Right atrium auricular region (tissue), 2 donors: ENCODE measurements around the gene ATXN2. TPM values are rescaled to one million over a fixed set of nuclear protein-coding genes. Genes with fewer than 3 reads are reported as not detected.
"Not testable (repeated sequence)": the region's sequence is repeated elsewhere in the genome, so short reads cannot be mapped to it uniquely, and the experiment has no call there.

ENCODE experiments used
- DNase-seq: peaks from one replicate; pipeline ENCODE4 v3.0.0-alpha.2; 2019; ENCODE audit warnings: low spot score
- H3K27ac ChIP-seq, 2 donors: fragments of 200-600 bp; sonication (generic); 1 replicate in 1 of 2; 2 replicates in 1 of 2; pipeline ENCODE4 v1.5.1; 2016 to 2019
- H3K27me3 ChIP-seq, 2 donors: fragments of 200-600 bp; sonication (generic); one replicate each; pipeline versions ENCODE4 v1.5.1 to v1.6.0; 2017 to 2019
- H3K36me3 ChIP-seq: fragments of 200-600 bp; sonication (generic); one replicate; pipeline ENCODE4 v1.5.1; 2016
- H3K4me1 ChIP-seq, 2 donors: fragments of 200-600 bp; sonication (generic); one replicate each; pipeline versions ENCODE4 v1.5.1 to v1.6.0; 2017 to 2019
- H3K4me3 ChIP-seq, 2 donors: fragments of 200-600 bp; sonication (generic); 1 replicate in 1 of 2; 2 replicates in 1 of 2; pipeline ENCODE4 v1.5.1; 2017 to 2019; ENCODE audit warnings: mild to moderate bottlenecking in 1 of 2, moderate library complexity in 1 of 2
- H3K9me3 ChIP-seq, 2 donors: fragments of 200-600 bp; sonication (generic); one replicate each; pipeline ENCODE4 v1.5.1; 2019
- total RNA-seq, 2 donors: library from RNA; depleted of rRNA; stranded (reverse); fragments of >200 nt; gene quantifications; one replicate each; pipeline ENCODE4 v1.1.0, GENCODE V29; 2016
- TF ChIP-seq, protein P1 (sequence below), 2 donors: fragments of 200-600 bp; sonication (generic); IDR thresholded peaks; one replicate each; pipeline ENCODE4 v1.5.1; 2019; ENCODE audit warnings: antibody characterized with exemption in 2 of 2

Gene ATXN2
- total RNA-seq, 2 donors from 2014 or later, result 33.4 to 36.6 TPM

DNA sequence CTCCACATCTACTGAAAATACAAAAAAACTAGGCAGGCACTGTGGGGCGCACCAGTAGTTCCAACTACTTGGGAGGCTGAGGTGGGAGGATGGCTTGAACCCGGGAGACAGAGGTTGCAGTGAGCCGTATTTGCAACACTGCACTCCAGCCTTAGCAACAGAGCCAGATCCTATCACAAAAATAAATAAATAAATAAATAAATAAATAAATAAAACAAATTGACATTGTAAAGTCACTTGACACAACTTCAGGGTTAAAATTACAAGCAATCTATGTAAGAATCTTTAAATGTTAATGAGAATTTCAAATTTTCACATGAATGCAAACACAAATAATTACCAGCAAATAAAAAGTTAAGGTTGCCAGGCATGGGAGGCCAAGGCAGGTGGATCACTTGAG is 11.1 kb downstream of the ATXN2 start:
- Histone ChIP-seq H3K4me1 (no peaks in the 10 kb centered on the region), H3K9me3 (no peaks in the 10 kb centered on the region), H3K27me3 (no peaks in the 10 kb centered on the region), H3K36me3 (no peaks in the 10 kb centered on the region), H3K27ac (no peak overlapping the region), H3K4me3 (no peak overlapping the region)
- TF ChIP-seq, protein P1, sequence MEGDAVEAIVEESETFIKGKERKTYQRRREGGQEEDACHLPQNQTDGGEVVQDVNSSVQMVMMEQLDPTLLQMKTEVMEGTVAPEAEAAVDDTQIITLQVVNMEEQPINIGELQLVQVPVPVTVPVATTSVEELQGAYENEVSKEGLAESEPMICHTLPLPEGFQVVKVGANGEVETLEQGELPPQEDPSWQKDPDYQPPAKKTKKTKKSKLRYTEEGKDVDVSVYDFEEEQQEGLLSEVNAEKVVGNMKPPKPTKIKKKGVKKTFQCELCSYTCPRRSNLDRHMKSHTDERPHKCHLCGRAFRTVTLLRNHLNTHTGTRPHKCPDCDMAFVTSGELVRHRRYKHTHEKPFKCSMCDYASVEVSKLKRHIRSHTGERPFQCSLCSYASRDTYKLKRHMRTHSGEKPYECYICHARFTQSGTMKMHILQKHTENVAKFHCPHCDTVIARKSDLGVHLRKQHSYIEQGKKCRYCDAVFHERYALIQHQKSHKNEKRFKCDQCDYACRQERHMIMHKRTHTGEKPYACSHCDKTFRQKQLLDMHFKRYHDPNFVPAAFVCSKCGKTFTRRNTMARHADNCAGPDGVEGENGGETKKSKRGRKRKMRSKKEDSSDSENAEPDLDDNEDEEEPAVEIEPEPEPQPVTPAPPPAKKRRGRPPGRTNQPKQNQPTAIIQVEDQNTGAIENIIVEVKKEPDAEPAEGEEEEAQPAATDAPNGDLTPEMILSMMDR (IDR thresholded peaks at IDR 0.05), result no peak
- DNase-seq, result no peak

DNA sequence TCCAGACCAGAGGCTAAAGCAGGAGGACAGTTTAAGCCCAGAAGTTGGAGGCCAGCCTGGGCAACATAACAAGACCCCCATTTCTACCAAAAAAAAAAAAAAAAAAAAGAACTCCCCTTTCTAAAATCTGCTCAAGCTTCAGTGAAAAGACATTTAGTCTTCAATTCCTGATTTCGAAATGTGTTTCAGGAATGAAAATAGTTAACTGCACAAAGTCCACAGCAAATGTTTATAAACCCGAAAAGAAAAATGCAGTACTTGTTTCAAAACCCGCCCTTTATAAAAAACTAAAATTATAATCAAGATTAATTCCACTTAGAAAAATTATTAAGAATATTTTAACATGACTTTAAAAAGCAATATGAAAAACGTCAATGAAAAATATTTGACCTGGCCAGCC is 12.1 kb downstream of the ATXN2 start:
- no peaks in the 10 kb centered on the region for H3K36me3 ChIP-seq
- no peaks in the 10 kb centered on the region for H3K9me3 ChIP-seq
- H3K4me3 ChIP-seq, result no peak overlapping the region
- no peak for DNase-seq
- TF ChIP-seq, protein P1 (IDR thresholded peaks at IDR 0.05), result no peak
- no peak overlapping the region for H3K27ac ChIP-seq
- H3K4me1 ChIP-seq, result no peaks in the 10 kb centered on the region
- no peaks in the 10 kb centered on the region for H3K27me3 ChIP-seq

DNA sequence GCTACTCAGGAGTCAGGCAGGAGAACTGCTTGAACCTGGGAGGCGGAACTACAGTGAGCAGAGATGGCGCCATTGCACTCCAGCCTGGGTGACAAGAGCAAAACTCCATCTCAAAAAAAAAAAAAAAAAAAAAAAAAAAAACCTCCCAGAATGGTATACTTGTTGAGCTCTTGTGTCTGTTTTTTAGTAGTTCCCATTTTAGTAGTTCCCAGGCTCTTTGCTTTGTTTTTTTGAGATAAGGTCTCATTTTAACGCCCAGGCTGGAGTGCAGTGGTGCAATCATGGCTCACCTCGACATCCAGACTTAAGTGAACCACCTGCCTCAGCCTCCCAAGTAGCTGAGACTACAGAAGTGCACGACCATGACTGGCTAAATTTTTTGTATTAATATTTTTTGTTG is 13.4 kb downstream of the ATXN2 start:
- Histone ChIP-seq H3K4me3 (no peak overlapping the region), H3K4me1 (no peaks in the 10 kb centered on the region)

DNA sequence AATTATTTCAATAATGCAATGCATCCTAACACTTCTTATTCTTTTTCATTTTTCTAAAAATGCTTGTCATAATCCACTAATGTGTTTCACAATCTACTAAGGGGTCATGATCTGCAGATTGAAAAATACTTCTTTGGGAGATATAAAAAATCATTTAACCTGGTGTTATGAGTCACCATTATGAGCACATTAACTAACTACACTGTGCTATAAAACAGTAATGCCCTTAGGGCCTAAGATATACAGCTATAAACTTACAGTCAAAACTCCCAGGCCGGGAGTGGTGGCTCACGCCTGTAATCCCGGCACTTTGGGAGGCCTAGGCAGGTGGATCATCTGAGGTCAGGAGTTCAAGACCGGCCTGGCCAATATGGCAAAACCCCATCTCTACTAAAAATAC is 14.2 kb downstream of the ATXN2 start:
- no peak for DNase-seq
- TF ChIP-seq, protein P1 (IDR thresholded peaks at IDR 0.05), result no peak
- no peak overlapping the region for H3K27ac ChIP-seq
- H3K27me3 ChIP-seq, result no peaks in the 10 kb centered on the region
- H3K4me1 ChIP-seq, result no peaks in the 10 kb centered on the region
- H3K4me3 ChIP-seq, result no peak overlapping the region
- H3K36me3 ChIP-seq, result no peaks in the 10 kb centered on the region
- no peaks in the 10 kb centered on the region for H3K9me3 ChIP-seq

More for the DNA sequence above, 13.4 kb downstream of the ATXN2 start:
- H3K36me3 ChIP-seq, result no peaks in the 10 kb centered on the region
- DNase-seq, result no peak
- no peaks in the 10 kb centered on the region for H3K9me3 ChIP-seq
- H3K27me3 ChIP-seq, result no peaks in the 10 kb centered on the region
- no peak overlapping the region for H3K27ac ChIP-seq
- TF ChIP-seq, protein P1 (IDR thresholded peaks at IDR 0.05), result no peak

DNA sequence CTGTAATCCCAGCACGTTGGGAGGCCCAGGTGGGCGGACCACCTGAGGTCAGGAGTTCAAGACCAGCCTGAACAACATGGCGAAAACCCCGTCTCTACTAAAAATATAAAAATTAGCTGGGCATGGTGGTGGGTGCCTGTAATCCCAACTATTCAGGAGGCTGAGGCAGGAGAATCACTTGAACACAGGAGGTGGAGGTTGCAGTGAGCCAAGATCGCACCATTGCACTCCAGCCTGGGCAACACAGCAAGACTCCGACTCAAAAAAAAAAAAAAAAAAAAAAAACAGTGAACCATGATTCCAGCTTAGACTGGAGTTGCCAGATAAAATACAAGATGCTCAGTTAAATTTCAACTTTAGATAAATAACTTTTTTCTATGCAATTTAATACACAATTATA is 15.6 kb downstream of the ATXN2 start:
- DNase-seq, H3K9me3 ChIP-seq, H3K4me1 ChIP-seq, H3K36me3 ChIP-seq, H3K27me3 ChIP-seq, H3K27ac ChIP-seq, H3K4me3 ChIP-seq: not testable (repeated sequence)

DNA sequence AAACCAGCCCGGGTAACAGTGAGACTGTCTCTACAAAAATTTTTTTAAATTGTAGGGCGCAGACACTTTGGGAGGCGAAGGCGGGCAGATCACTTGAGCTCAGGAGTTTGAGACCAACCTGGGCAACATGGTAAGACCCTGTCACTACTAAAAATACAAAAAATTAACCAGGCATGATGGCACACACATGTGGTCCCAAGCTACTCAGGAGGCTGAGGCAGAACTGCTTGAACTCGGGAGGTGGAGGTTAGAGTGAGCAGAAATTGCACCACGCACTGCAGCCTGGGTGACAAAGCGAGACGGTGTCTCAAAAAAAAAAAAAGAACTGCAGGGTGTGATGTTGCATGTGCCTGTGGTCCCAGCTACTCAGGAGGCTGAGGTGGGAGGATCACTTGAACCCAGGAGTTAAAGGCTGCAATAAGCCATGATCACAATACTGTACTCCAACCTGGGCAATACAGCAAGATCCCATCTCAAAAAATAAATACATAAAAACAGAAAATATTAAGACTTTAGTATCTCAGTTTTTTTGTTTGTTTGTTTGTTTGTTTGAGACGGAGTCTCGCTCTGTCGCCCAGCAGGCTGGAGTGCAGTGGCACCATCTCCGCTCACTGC is 16.9 kb downstream of the ATXN2 start:
- TF ChIP-seq, protein P1 (IDR thresholded peaks at IDR 0.05), result no peak
- peaks cover 0 to 12% of the 10 kb centered on the region in 2 donors for H3K4me1 ChIP-seq
- H3K36me3 ChIP-seq, result no peaks in the 10 kb centered on the region

More for the DNA sequence above, 16.9 kb downstream of the ATXN2 start:
- no peak for DNase-seq
- Histone ChIP-seq H3K9me3 (no peaks in the 10 kb centered on the region), H3K4me3 (no peak overlapping the region), H3K27me3 (no peaks in the 10 kb centered on the region), H3K27ac (no peak overlapping the region)
